Uterus (tissue), 2 donors: ENCODE measurements around the gene ZBTB20.

Experiments used
- CTCF ChIP-seq, 4 experiments: fragments of 200-600 bp in 2 of 4; fragments of 450-650 bp in 2 of 4; sonication (generic) in 2 of 4; IDR thresholded peaks; one replicate each; pipeline ENCODE4 v1.5.1; 2016 to 2019; ENCODE audit warnings: antibody characterized with exemption in 4 of 4, mild to moderate bottlenecking in 2 of 4, moderate library complexity in 1 of 4
- POLR2A ChIP-seq, 2 donors: fragments of 450-650 bp; IDR thresholded peaks; one replicate each; pipeline ENCODE4 v1.6.1; 2016; ENCODE audit warnings: antibody characterized with exemption in 2 of 2, mild to moderate bottlenecking in 1 of 2, moderate library complexity in 1 of 2

GRCh38 chr3:115127208-115127607 lies 19.9 kb downstream of the ZBTB20 start:
- TF ChIP-seq POLR2A (IDR thresholded peaks at IDR 0.05) = no peak
- TF ChIP-seq CTCF (IDR thresholded peaks at IDR 0.05) = no peak
